GM18511 (cell line): ENCODE results near the gene MICAL3.

Experiments
- ATAC-seq: cut with Tn5 transposase; IDR thresholded peaks from one replicate; pipeline ENCODE4 v1.9.1; 2021; ENCODE audit warnings: mild to moderate bottlenecking, moderate library complexity; ENCODE audit not compliant: unreplicated experiment

MICAL3 gene

DNA sequence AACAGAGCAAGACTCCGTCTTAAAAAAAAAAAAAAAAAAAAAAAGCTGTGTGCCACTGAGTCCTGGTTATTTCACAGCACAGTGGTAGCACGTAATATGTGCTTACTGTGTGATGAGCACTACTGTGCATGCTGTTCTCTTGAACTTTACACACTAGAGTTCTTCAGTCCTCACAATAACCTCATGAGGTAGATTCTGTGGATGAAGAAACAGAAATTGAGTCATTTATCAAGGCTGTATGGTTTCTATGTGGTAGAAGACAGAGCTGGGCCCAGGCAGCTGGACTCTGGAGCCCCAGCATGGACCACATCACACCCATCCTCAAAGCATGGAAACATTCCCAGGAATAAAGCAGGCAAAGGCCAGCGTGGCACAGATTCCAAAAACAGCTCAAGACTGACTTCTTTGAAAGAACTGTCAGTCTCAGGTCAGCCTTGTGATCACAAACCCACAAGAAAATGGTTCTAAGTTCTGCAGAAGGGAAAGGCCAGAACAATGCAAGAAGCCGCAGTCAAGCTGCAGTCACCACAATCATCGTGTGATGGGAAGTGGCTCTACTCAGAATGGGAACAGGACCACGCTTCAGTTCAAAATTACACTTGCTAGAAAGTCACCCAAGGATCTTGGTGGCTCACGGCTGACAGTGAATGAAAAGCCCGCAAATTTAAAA, 49.5 kb downstream of the MICAL3 start:
- no peak for ATAC-seq

DNA sequence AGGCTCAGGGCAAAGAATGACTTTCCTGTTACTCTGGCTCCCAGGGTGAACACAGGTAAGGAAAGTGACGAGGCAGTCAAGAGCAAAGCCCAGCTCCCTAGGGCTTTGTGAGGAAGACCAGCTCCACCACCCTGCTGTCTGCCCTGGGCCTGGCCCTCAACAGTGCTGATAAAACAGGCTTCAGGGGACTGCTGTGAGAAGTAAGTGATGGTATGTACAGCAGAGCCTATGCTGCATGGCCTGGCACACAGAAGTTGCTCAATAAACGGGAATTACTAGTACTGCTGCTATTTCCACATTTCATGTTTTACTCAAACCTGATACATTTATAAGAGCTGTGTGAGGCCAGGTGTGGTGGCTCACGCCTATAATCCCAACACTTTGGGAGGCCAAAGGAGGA, 50.3 kb downstream of the MICAL3 start:
- ATAC-seq: no peak

DNA sequence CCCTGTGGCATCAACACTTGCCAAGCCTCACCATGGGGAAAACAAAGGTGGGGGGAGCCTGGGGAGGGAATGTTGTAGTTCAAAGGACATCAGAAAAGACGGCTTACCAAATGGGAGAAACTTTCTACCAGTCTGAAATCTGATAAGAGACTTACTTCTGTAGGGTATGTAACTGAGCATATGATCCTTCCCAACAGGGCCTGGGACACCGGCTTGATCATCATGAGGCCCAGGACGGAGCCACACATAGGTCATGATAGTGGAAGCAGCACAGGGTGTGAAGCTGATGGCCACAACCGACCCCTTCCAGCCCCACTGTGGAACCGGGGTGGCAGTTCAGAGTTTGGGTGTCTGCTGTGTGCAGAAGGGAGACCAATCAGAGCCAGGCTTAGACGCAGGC, 51.1 kb downstream of the MICAL3 start:
- no peak for ATAC-seq

DNA sequence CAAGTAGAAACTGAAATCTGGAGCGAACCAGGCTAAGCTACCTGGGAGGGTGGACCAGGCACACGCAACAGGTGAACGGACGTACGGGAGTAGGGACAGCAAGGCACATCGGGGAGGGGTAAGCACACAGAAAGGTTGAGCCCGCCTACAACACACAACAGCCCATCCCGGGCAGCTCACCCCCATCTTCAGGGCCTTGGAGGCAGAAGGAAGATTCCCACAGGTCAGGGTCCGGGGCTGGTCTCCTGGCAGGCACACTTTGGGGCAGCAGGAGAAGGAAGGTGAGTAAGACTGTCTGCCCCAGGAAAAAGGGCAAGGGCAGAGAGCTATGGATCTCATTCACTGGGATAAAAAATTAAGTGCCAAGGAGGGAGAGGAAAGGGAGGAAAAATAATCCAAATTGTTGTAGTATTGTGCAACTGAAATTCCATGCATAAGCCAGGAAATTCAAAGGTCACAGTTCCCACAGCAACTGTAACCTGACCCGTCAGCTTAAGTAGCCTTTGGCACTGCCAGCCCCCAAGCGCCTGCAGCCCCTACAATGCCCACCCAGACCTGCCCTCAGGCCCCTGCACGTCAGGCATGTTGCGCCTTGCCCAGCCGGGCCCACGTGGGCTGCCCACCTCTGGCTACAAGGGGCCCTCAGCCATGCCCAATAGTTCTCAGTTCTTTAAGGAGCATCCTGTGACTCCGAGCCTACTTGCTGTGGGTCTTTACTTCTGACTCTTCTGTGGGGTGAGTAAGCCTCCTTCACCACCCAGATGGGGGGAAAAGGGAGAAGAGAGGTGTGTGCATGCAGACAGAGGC, 51.8 kb downstream of the MICAL3 start:
- ATAC-seq: no peak

DNA sequence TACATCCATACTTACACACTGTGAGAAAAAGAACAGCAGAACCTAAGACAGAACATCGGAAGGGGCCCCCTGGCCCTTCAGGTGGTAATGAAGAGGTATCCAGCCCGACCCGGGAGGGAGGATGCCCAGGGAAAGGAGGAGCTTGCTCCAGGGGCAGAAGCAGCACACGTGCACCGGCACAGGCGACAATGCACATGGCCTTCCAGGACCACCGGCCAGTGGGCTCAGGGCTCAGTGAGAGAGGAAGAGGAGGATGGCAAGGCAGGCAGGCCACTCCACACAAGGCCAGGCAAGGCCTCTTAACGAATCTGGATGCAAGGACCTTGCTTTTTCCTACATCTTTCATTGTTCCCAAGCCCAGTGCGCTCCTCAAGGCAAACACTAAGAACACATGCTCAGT, 52.6 kb downstream of the MICAL3 start:
- ATAC-seq: no peak

DNA sequence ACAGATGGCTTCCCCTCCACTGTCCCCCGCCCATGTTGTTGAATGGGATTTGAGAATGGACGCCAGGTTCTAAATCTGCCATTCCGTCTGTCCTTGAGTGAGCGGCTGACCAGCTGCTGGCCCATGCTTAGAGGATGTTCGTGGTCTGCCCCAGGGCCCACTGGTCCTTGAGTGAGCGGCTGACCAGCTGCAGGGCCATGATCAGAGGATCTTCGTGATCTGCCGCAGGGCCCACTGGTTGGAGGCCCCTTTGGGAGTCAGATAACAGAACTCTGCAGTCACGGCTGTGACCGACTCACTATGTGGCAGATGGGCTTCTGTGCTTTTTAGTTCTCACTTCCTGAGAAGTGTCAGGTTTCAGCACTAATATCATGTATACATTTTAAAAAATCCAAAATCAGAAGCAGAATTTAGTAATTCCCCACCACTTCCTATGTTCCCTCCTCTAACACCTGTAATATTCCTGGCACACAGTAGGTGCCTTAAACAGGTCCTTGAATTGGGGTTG, 54.1 kb downstream of the MICAL3 start:
- ATAC-seq: no peak

DNA sequence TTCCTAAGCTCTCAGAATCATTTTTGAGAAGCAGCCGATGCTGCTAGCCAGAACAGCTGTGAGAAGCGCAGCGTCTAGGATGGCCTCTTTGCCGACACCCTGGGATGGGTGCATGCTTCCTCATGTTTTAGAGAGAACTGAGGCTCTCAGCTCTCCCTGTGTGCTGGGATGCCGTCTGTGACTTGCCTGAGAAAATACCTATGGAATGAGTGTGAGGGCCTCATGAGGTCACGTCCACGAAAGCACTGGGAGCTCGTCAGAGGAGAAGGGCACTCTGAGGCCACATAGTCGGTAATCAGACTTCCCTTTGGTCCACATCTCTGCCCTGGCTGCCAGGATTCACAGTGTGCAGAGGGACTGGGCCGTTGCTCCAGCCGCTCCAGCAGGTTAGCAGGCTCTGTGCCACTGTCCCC, 54.7 kb downstream of the MICAL3 start:
- no peak for ATAC-seq

DNA sequence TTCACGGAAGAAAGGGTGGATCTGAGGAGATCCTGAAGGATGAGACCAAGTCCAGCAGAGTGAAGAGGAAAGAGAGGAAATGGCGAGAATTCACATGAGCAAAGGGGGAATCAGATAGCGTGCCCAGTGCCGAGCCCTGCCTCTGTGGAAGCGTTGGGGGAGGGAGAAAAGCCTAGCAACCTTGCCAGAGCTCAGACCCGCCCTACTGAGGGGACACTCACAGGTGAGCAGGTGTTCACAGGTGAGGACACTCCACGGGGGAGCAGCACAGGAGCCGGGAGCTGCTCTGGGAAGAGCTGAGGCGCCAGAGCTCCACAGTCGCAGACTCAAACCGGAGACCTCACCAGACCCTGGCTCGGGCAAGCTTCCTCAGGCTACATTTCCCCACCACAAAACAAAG, 56.2 kb downstream of the MICAL3 start:
- ATAC-seq: no peak

DNA sequence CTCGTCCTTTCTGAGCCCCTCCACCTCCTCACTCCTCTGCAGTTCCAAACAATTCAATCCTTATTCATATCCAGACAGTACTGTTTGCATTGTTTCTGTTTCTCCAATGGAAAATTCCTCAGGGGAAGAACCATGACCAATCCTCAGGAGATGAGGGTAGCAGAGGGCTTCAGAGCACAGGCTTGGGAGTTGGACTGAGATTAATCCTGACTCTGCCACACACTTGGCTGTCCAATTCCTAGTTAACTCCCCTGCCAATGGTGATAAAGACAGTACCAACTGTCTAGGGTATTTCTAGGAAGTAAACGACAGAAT, 58.0 kb downstream of the MICAL3 start:
- no peak for ATAC-seq

DNA sequence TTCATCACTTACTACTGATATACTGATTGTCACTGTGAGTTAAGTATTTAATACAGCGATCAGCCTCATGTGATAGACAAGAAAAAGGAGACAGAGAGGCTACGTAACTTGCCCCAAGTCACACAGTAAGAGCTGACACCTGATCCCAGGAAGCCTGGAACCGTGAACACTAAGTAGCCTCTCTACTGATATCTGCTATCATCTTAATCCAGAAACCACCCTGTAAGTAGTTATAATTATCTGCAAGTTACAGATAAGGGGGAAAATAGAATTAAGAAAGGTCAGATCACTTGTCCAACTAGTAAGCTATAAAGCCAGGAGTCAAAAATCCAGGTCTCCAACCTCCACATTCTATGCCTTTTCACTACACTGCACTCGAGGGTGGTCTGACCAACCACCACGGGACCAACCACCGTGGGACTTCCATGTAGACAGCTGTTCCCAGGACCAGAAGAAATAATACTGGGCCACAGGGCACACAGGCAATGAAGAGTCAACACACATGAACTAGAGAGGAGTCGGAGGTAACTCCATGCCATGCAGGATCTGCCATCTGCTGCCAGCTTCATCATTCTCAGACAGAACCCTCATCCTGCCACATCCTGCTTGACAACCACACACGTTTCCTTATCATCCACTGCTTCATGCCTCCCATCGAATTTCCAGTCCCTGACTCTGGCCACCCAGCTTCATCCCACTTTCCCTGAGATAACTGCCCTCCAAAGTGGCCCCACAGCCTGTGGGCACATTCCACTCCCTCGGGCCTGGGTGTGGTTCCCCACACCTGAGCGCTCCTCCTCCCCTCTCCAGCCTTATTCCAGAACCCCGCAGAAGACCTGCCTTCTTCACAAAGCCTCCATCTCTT, 58.6 kb downstream of the MICAL3 start:
- ATAC-seq: no peak

DNA sequence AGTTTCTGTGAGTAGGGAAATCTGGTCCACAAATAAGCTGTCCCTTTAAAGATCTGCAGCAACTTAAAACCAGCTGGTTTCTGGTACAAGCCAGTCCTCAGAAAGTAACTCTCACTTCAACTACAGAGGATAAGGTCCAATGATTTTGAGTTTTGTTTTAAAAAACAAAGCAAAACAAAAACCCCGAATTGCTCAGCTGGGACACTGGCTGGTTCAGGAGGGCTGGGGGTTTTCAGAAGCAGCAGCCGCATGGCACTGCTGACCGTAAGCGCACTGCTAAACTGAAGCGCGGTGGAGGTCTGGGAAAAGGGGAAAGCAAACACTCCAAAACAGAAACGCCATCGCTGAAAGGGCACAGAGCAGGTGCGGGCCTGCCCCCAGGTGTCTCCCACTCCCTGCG, 59.7 kb downstream of the MICAL3 start:
- ATAC-seq: peak; percentile 92

DNA sequence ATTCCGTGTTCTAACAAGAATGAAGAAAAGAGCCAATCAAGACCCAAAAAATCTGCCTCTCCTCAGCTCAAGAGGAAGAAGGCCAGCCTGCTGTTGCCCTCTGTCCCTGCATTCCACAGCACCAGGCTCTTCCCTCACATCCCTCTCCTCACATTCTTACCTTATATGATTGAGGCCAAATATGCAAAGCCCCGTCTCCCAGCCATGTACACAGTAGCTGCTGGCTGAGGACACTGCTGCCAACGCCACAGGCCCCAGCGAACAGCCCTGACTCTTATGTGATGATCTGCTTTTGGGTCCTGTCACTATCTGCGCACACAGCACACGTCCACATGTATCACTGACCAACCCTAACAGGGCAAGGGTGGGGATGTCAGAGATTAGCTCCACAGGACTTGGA, 60.2 kb downstream of the MICAL3 start:
- ATAC-seq: peak; percentile 45

DNA sequence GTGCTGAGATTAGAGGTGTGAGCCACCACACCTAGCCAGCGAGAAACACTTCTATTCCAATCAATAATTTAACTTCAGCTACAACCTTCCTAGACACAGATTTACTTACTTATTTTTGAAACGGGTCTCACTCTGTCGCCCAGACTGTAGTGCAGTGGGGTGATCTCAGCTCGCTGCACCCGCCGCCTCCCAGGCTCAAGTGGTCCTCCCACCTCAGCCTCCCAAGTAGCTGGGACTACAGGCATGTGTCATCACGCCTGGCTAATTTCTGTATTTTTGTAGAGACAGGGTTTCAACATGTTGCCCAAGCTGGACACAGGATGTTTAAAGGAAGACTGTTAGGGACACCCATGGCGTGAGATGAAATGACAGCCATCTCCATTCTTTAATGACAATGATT, 61.3 kb downstream of the MICAL3 start:
- no peak for ATAC-seq

DNA sequence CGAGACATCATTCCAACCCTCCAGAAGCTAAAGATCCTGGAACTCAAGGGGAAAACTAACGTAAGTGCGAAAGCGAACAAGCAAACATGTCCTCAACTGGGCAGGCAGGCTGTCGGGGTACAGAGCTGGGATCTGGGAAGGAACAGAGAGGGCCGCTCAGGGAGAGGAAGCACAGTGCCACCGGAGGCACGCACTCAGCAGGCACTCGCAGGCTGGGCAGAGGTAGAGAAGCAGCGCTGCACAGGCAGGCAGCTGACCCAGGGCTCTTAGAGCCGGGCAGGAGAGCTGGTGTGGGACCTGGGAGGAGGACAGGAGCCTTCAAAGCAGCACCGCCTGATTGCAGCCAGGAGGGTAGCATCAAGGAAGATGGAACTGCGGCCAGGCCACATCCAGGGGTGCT, 62.2 kb downstream of the MICAL3 start:
- no peak for ATAC-seq

DNA sequence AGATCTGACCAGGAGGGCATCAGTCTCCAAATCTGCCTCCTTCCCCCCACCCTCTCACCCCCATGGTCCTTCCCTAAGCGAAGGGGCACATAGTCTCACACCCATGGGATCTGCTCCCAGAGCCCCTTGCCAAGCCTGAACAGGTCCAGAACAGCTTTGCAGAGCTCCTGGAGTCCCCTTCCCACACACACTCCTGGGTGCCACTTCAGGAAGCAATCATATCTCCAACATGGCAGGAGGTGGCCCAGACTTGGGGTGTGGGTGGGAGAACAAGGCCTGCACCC, 63.0 kb downstream of the MICAL3 start:
- ATAC-seq: no peak

DNA sequence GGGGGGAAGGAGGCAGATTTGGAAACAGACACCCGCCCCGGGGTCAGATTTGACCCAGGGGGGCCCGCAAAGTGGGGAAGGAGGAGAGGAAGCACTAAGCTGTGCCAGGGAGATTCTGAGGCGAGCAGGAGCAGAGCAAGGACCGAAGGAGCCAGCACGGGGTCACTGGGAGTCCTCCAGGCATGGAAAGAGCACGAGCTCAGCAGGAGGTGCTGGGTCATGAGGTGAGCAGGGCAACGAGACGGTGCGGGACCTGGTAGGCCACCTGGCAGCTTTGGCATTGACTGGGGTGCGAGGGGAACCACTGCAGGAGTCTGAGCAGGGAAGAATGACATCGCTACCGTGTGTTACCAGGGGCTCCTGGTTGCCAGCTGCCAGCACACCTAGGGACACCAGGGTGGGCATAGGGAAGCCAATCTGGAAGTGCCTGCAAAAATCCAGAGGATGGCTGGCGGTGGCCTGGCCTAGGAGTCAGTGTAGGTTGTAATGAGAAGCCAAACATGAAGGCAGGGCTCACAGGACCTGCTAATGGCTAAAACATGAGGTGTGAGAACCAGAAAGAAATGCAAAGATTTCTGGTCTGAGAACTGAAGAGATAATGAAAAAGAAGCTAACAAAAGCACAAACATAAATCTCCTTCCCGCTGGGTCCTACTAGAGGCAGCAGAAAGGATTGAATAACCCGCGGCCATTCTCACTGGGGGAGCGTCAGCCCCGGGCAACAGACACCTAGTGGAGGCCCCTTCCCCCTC, 63.5 kb downstream of the MICAL3 start:
- ATAC-seq: no peak

DNA sequence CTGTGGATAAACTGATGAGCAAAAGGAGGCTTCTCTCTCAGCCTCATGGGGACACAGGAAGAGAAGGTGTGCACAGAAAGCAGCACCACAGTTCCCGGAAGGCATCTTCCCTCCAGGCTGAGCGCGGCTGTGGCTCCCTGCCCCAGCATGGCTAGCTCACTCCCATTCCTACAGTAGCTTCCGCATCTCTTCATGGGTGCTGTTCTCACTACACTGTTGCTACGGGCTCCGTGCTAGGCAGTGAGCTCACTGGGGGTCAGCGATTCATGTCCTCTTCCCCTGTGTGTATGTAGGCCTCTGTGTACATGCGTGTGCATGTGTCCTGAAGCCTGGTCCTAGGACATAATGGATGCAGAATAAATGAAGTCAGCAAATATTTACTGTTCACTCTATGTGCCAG, 64.3 kb downstream of the MICAL3 start:
- ATAC-seq: no peak

DNA sequence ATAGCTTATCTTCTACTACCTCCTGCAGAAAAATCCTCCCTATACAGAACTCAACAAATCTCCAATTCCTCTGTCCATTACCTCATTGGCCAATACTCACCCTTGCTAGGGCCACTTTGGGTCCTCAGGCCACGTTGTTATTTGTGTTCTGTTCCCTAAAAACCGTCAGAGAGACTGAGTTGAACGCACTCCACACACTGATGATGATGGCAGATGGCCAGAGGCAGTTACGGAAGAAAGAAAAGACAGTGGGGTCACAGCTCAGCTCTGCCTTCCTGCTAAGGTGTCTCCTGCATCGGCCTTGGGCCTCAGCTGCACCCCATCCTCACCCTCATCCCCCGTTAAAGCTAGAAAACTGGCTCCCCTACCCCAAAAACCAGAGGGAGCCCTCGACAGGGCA, 66.2 kb downstream of the MICAL3 start:
- no peak for ATAC-seq

DNA sequence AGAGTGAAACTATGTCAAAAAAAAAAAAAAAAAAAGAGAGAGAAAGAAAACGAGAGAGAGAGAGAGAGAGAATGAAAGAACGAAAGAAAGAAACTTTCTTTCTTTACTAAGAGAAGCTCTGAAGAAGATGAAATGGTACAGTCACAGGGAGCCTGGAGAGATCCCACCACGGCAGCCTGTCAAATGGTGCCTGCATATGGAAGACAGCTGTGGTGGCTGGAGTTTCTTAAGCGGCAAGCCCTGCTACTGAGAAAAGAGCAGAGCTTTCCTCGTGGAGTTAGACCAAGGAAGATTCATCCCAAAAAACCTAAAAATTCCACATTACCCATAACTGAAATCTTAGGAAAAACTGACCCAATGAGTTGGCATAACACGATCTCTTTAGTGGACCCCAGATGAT, 66.7 kb downstream of the MICAL3 start:
- ATAC-seq: no peak

DNA sequence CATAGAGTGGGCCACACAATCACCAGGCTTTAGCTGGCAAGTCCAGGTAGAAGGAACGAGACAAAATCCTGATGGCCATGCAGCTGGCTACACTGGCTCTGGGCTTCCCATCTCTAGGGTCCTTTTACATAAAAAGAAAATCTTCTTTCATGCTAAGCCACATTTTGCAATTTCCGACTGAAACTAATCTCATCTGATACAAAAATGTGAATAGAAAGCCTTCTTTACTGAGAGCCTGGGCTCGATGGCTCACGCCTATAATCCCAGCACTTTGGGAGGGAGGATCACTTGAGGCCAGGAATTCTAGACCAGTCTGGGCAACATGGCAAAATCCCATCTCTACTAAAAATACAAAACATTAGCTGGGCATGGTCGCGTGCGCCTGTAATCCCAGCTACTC, 67.2 kb downstream of the MICAL3 start:
- no peak for ATAC-seq

DNA sequence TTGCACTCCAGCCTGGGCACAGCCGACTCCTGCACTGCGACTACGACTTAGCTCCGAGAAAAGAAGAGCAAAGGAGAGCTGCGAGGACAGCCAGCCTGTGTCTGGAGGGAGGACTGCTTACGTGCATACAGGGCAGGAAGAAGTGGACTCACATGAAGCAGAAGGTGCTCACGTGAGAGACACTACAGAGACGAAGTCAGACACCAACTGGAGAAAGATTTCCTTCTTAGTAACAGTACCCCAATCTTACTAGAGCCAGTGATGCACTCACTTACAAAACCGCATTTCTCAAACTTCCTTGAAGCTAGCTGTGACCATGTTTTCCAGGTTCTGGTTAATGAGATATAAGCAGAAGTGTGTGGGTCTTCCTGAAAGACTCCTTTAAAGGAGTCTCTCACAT, 67.7 kb downstream of the MICAL3 start:
- ATAC-seq: no peak
